ENCODE data around the gene MGAT4A. TPM values are rescaled to one million over a fixed set of nuclear protein-coding genes. Genes with fewer than 3 reads are reported as not detected.

Gene MGAT4A
- total RNA-seq, 3 donors from 2014 or later (not counting 1 experiment from before 2014, with no cell fraction given) = 91.6 to 114 (median 96.4) TPM

DNA sequence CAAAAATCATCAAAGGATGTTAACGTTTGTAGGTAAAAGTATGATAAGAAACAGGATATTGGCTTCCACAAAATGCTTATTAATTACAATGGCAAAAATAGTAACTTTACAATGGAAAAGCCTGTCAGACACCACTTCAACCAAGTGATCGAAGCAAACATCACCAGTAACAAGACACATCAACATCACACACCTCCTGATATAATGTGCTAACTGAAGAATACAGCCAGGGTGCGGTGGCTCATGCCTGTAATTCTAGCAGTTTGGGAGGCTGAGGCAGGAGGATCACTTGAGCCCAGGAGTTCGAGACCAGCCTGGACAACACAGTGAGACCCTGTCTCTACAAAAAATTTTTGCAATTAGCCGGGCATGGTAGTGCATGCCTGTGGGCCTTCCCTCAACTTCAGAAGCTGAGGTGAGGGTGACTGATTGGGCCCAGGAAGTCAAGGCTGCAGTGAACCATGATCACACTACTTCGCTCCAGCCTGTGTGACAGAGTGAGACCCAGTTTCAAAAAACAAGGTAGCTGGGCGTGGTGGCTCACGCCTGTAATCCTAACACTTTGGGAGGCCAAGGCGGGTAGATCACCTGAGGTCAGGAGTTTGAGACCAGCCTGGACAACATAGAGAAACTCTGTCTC, 15.0 kb downstream of the MGAT4A start:
- Mint-ChIP-seq H3K4me3 (no peak overlapping the region), H3K36me3 (peaks cover 18% of the 10 kb centered on the region), H3K4me1 (peaks cover 40 to 51% of the 10 kb centered on the region in 2 donors), H3K27ac (peak overlapping the region in 1 of 2 donors; percentile 70), H3K27me3 (ENCODE audit: low read depth in 2 of 2) (no peaks in the 10 kb centered on the region), H3K9me3 (peaks cover 3% of the 10 kb centered on the region in 2 donors)
- intact Hi-C loops (cut with micrococcal nuclease) = no loop called here
- Histone ChIP-seq H3K4me1 (ENCODE audit: control insufficient read depth, insufficient read depth, low read length) (peaks cover 27% of the 10 kb centered on the region), H3K36me3 (ENCODE audit: control insufficient read depth, insufficient read depth, low read length) (peaks cover 12% of the 10 kb centered on the region), H3K9me3 (ENCODE audit: control insufficient read depth, insufficient read depth, low read length) (peaks cover 6% of the 10 kb centered on the region), H3K4me3 (ENCODE audit: low read length) (no peak overlapping the region), H3K27ac (ENCODE audit: low read length) (no peak overlapping the region), H3K27me3 (ENCODE audit: control insufficient read depth, insufficient read depth, low read length) (no peaks in the 10 kb centered on the region)
- DNase-seq (peak in 1 of 2 donors; percentile 48), ATAC-seq (no peak)
- whole genome bisulfite sequencing (ENCODE audit: insufficient coverage) = 82% methylated on average over 8 of the region's 9 CpGs
- TF ChIP-seq, protein P1, sequence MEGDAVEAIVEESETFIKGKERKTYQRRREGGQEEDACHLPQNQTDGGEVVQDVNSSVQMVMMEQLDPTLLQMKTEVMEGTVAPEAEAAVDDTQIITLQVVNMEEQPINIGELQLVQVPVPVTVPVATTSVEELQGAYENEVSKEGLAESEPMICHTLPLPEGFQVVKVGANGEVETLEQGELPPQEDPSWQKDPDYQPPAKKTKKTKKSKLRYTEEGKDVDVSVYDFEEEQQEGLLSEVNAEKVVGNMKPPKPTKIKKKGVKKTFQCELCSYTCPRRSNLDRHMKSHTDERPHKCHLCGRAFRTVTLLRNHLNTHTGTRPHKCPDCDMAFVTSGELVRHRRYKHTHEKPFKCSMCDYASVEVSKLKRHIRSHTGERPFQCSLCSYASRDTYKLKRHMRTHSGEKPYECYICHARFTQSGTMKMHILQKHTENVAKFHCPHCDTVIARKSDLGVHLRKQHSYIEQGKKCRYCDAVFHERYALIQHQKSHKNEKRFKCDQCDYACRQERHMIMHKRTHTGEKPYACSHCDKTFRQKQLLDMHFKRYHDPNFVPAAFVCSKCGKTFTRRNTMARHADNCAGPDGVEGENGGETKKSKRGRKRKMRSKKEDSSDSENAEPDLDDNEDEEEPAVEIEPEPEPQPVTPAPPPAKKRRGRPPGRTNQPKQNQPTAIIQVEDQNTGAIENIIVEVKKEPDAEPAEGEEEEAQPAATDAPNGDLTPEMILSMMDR (IDR thresholded peaks at IDR 0.05) = no peak

DNA sequence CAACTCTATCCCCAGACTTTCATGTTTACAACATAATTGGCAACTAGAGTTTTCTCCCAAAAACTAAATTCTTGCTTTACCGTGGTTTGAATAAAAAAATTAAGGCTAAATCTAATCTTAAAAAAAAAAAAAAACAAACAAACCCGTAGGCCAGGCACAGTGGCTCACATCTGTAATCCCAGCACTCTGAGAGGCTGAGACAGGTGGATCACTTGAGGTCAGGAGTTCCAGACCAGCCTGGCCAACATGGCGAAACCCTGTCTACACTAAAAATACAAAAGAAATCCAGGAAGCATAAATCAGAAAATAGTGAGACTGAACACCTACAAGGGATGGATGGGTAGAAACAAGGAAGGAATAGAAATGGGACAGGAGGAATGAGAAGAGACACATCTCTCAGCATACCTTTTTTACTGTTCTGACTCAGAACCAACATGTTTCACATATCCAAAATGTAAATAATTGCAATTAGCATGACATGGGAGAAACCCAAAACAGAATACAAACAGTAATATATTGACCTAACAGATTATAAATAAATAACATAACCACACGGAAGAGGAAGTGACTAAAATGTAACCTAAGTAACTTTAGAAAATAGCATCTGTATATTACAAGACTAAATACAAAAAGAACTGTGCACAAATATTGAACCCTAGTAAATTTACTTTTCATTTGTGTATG, 17.5 kb downstream of the MGAT4A start:
- H3K9me3 ChIP-seq (ENCODE audit: control insufficient read depth, insufficient read depth, low read length) = no peaks in the 10 kb centered on the region
- no peak overlapping the region for H3K27ac ChIP-seq (ENCODE audit: low read length)
- no peak for ATAC-seq
- no peaks in the 10 kb centered on the region for H3K36me3 ChIP-seq (ENCODE audit: control insufficient read depth, insufficient read depth, low read length)
- no peak for DNase-seq
- H3K4me3 ChIP-seq (ENCODE audit: low read length) = no peak overlapping the region
- Mint-ChIP-seq H3K4me3 (no peak overlapping the region), H3K36me3 (no peaks in the 10 kb centered on the region), H3K27ac (peak overlapping the region in 1 of 2 donors; percentile 21), H3K27me3 (ENCODE audit: low read depth in 2 of 2) (no peaks in the 10 kb centered on the region), H3K9me3 (no peaks in the 10 kb centered on the region), H3K4me1 (peaks cover 55 to 60% of the 10 kb centered on the region in 2 donors)
- intact Hi-C loops (cut with micrococcal nuclease) = no loop called here
- WGBS (ENCODE audit: insufficient coverage) = 79% methylated on average over 2 of the region's 4 CpGs
- H3K4me1 ChIP-seq (ENCODE audit: control insufficient read depth, insufficient read depth, low read length) = peaks cover 28% of the 10 kb centered on the region
- H3K27me3 ChIP-seq (ENCODE audit: control insufficient read depth, insufficient read depth, low read length) = no peaks in the 10 kb centered on the region
- TF ChIP-seq, protein P1 (IDR thresholded peaks at IDR 0.05) = no peak

DNA sequence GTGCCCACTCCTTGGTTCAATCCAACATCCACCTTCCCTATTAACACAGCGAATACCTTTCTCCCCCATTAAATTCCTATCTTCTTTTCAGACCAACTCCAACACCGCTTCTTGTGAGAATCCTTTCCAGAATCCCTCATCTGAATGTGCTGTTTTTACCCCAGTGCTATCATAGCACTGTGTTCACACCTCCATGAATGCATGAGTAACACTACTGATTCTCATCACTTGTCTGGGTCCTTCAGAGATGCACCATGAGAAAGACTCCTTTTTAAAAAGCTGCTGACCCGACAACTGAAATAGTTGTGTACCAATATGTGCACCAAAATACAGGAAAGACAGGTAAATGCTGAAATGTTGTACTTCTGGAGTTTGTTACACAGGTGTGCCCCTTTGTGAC, 18.8 kb downstream of the MGAT4A start:
- ATAC-seq (peak in 1 of 3 donors; percentile 50), DNase-seq (no peak)
- Mint-ChIP-seq H3K36me3 (no peaks in the 10 kb centered on the region), H3K27me3 (ENCODE audit: low read depth in 2 of 2) (no peaks in the 10 kb centered on the region), H3K9me3 (no peaks in the 10 kb centered on the region), H3K4me3 (no peak overlapping the region), H3K27ac (peak overlapping the region; percentile 1 to 7), H3K4me1 (peaks cover 57 to 64% of the 10 kb centered on the region in 2 donors)
- Histone ChIP-seq H3K36me3 (ENCODE audit: control insufficient read depth, insufficient read depth, low read length) (no peaks in the 10 kb centered on the region), H3K9me3 (ENCODE audit: control insufficient read depth, insufficient read depth, low read length) (no peaks in the 10 kb centered on the region), H3K27me3 (ENCODE audit: control insufficient read depth, insufficient read depth, low read length) (no peaks in the 10 kb centered on the region), H3K4me1 (ENCODE audit: control insufficient read depth, insufficient read depth, low read length) (peaks cover 26% of the 10 kb centered on the region), H3K27ac (ENCODE audit: low read length) (no peak overlapping the region), H3K4me3 (ENCODE audit: low read length) (no peak overlapping the region)
- intact Hi-C loops (cut with micrococcal nuclease) = no loop called here
- TF ChIP-seq, protein P1 (IDR thresholded peaks at IDR 0.05) = no peak
- WGBS (ENCODE audit: insufficient coverage) = 92% methylated on average over 3 of the region's 3 CpGs

Measured in natural killer cell (primary cell).